GM11168 (cell line): ENCODE results near the gene AKAP6.

Source experiments
- in situ Hi-C: fragments of 300-500 bp; cut with MboI; formaldehyde crosslinking; loops from one replicate; pipeline ENCODE4 v1.12.0; 2022; ENCODE audit warnings: low sequenced_read_pairs; ENCODE audit not compliant: unreplicated experiment

The AKAP6 gene

DNA sequence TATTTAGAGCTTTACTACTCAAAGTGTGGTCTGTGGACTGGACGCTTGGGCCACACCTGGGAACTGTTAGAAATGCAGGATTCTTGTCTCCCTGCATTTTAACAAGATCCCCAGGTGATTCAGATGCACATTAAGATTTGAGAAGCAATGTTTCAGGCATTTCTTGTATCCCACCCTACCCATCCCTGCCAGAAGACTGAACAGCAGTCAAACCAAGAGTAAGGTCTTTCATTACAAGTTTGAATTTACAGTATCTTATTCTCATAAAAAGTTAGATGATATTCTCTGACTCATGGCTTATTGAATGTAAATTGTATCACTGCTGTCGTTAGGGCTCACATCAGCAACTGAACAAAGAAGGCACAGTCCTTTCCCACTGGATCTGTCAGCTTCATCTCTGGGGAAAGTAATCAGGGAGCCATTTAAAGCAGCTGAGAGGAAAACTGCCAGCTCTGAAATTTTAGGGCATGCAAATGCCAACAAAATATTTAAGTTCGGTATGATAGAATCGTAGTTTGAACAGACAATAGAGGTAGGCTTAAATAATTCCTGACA, 141.1 kb downstream of the AKAP6 start:
- in situ Hi-C loops: loop anchor here (10.0 to 25.0 kb wide), 2 partner anchors 395 to 958 kb away; partner anchors contain the start of gene ARHGAP5

- in situ Hi-C loops: loop anchor here (10.0 to 25.0 kb wide), 2 partner anchors 396 to 959 kb away; partner anchors contain the start of gene ARHGAP5
Observed at GRCh38 chr14:32471181-32471580, 142.1 kb downstream of the AKAP6 start.

GRCh38 chr14:32472076-32472475, 143.0 kb downstream of the AKAP6 start:
- in situ Hi-C loops: loop anchor here (10.0 to 25.0 kb wide), 2 partner anchors 397 to 960 kb away; partner anchors contain the start of gene ARHGAP5

GRCh38 chr14:32472512-32473463, 143.7 kb downstream of the AKAP6 start:
- in situ Hi-C loops: loop anchor here (10.0 to 25.0 kb wide), 2 partner anchors 398 to 960 kb away; partner anchors contain the start of gene ARHGAP5

DNA sequence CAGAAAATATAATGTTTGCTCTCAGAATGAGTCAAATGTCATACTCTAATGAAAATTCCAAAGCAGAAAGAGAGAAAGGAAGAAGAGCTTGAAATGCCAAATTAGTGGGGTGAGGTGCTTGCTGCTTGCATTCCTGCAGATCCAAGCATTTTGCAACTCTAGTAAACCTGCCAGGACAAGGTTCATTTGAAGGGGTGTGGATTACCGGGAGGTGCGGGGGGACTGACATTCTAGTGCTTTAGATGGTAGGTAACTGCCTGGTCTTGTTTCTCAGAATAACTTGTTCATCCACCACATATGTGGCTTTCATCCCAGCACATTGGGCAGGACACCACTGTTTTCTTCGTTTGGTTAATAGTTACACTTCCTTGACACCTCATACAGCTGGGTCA, 144.4 kb downstream of the AKAP6 start:
- in situ Hi-C loops: loop anchor here (10.0 to 25.0 kb wide), 2 partner anchors 399 to 961 kb away; partner anchors contain the start of gene ARHGAP5

DNA sequence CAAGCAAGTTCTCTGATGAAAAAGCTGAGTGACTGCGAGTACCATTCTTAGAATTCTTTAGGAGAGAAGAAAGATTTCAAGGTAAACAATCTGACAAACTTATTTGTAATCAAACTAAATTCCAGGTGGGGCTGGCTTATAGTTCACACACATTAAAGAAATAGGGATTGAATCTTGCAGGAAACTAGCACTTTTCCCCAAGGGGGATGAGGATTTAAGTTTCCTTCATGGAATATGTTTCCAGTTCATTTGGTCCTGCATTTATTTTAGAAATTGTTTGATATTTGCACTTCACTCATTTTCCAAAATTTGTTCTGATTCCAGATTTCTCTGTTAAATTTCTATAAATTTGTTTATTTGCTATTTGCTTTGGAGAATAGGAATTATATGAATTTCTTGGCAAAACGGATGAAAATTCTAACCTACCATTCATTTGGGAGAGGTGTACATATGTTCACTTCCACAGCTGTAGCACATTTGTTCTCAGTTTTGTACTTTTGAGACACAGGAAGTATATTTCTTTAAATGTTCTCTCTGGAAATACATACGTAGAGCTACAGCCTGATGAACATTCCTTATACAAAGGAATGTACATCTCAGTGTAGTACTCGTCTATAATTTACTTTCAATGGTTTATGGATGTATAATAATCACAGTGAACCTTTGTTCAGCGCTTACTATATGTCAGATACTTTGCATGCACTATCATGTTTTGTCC, 145.5 kb downstream of the AKAP6 start:
- in situ Hi-C loops: loop anchor here (10.0 to 25.0 kb wide), 2 partner anchors 400 to 962 kb away; partner anchors contain the start of gene ARHGAP5

DNA sequence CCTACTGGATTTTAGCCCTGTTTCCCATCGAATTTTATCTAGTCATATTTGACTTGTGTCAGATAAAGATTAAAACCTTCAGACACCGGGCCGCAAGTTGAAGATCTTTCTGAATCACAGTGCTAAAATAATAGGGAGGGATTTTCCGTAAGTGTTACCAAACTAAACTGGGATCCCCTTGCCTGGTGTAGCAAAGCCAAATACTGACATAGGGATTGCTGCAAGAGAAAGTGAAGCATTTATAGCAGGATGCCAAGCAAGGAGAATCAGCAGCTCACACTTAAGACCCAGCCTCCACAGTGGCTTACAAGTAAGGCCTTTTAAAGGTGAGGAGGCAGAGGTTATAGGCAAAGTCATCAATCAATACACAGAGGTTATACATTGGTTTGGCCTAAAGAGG, 147.4 kb downstream of the AKAP6 start:
- in situ Hi-C loops: loop anchor here (10.0 kb wide), 1 partner anchor 402 kb away; the partner anchor contains the start of gene ARHGAP5

- in situ Hi-C loops: loop anchor here (10.0 kb wide), 1 partner anchor 403 kb away; the partner anchor contains the start of gene ARHGAP5
Observed at GRCh38 chr14:32477396-32477795, 148.3 kb downstream of the AKAP6 start.

GRCh38 chr14:32478050-32478449, 149.0 kb downstream of the AKAP6 start:
- in situ Hi-C loops: loop anchor here (10.0 kb wide), 1 partner anchor 403 kb away; the partner anchor contains the start of gene ARHGAP5

GRCh38 chr14:32480337-32480736, 151.2 kb downstream of the AKAP6 start:
- in situ Hi-C loops: no loop called here

DNA sequence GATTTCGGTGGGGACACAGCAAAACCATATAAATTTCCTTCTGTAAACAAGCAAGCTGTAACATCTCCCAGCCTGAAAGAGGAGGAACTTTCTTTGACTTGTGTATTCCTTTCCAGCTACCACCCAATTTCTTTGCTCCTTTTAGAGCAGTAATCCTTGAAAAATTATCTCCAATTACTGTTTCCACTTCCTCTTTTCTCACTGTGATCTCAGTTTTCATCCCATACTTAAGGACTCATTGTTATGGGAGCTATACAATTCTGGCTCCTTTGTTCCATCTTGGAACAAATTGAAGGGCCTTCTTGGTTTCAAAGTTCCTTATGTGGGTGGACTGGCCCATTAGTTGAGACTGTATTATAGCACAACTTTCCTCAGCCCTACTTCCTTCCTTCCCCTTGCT, 152.6 kb downstream of the AKAP6 start:
- in situ Hi-C loops: no loop called here

DNA sequence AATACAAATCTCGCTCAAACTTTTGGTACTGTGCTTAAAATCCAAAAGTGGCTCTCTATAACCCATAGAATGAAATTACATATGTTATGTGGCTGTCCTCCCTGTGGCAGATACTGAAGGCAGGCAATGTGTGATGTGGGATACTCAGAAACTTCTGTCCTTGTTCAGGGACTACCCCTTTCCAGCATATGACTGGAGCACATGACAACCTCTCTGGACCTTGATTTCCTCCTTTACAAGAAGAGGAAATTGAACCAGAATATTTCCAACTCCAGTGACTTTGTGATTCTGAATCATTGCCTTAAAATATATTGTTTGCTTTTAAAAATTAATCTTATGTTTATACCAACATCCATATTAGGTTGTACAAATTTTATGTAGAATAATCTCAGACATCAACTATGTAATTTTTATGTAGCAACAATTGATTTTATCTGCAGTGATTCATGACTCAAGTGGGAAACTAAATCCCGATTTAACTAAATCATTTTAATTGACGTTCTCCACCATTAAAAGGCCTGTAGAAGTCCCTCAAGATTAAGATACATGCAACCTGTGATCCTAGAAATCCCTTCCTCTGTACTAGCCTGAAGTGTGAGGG, 162.4 kb downstream of the AKAP6 start:
- in situ Hi-C loops: no loop called here

- in situ Hi-C loops: no loop called here
Observed at GRCh38 chr14:32492457-32492856, 163.4 kb downstream of the AKAP6 start.

DNA sequence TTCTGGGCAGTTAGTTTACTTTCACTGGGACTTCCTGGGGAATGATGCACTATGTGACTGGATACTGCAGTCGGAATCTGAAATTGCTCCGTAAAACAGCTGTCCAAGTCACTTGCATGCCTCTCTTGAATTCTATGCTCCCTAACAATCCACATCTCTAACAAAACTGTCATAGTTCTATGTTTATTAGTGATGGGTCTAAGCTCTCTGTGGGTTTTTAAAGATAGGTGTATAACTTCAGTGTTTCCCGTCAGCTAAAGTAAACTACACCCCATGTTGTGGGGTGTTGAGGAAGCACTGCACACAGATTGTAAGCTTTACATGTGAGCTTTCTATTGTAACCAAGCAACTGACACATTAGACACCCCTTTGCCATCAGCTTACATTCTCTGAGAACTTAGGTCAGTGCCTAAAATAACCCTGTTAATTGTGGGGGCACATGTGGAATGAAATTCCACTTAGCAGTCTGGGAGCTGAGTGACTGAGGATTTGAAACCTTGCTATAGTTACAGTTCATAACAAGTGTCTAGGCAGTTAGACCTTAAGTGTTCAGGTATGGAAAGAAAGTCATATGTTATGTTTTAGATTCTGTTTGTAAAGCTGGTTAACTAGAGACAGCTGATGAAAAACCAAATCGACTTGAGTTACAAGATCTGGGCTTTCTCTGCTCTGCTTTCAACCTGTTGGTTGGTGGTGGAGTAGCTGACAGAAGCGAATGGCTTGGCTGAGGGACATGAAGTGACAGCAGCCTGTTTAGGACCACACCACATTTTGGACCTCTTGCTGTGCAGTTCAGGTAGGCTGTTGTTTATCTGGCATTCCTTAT, 165.7 kb downstream of the AKAP6 start:
- in situ Hi-C loops: no loop called here

GRCh38 chr14:32495435-32495734, 166.3 kb downstream of the AKAP6 start:
- in situ Hi-C loops: no loop called here

GRCh38 chr14:32497248-32497647, 168.2 kb downstream of the AKAP6 start:
- in situ Hi-C loops: no loop called here

- in situ Hi-C loops: no loop called here
Observed at GRCh38 chr14:32507029-32507984, 178.2 kb downstream of the AKAP6 start.

GRCh38 chr14:32508281-32508680, 179.2 kb downstream of the AKAP6 start:
- in situ Hi-C loops: no loop called here
